H1 (cell line): ENCODE results near the gene RAB40C. TPM values are rescaled to one million over a fixed set of nuclear protein-coding genes. Genes with fewer than 3 reads are reported as not detected.

ENCODE experiments used
- CBX5 ChIP-seq: fragments of 300-800, 300-1000 bp; sonication (generic); IDR thresholded peaks from 2 replicates; pipeline ENCODE4 v1.7.1; 2016; ENCODE audit warnings: antibody characterized with exemption, low read length, low read depth
- CHD7 ChIP-seq: fragments of 300-600 bp; sonication (generic); IDR thresholded peaks from 2 replicates; pipeline ENCODE4 v1.7.1; 2012; ENCODE audit warnings: low read length, moderate library complexity, mild to moderate bottlenecking, inconsistent platforms; ENCODE audit not compliant: insufficient replicate concordance
- HDAC6 ChIP-seq: IDR thresholded peaks from one replicate; pipeline ENCODE4 v1.7.1; 2012; ENCODE audit warnings: low read depth, mild to moderate bottlenecking, inconsistent platforms, low read length, moderate library complexity
- KDM4A ChIP-seq: IDR thresholded peaks from one replicate; pipeline ENCODE4 v1.7.1; 2012; ENCODE audit warnings: low read depth, mild to moderate bottlenecking, moderate library complexity, low read length, inconsistent platforms; ENCODE audit not compliant: severe bottlenecking
- SIN3A ChIP-seq, 2 experiments: IDR thresholded peaks in 1 of 2; conservative IDR thresholded peaks in 1 of 2; 2 replicates each; pipeline ENCODE4 v1.6.1; 2011 to 2012; ENCODE audit warnings: low read length in 2 of 2, improper control_type of control experiment in 1 of 2, low read depth in 1 of 2, mild to moderate bottlenecking in 1 of 2
- SIX5 ChIP-seq: IDR thresholded peaks from 2 replicates; pipeline ENCODE4 v1.6.1; 2011; ENCODE audit warnings: mild to moderate bottlenecking, low read depth, low read length
- SUZ12 ChIP-seq: fragments of 200-600 bp; sonication (generic); IDR thresholded peaks from 2 replicates; pipeline ENCODE4 v1.6.1; 2012; ENCODE audit warnings: mild to moderate bottlenecking, inconsistent platforms, low read length, moderate library complexity, mixed read lengths
- TAF7 ChIP-seq: optimal IDR thresholded peaks from 2 replicates; pipeline ENCODE3; 2011; ENCODE audit warnings: low read depth, mild to moderate bottlenecking, inconsistent platforms, low read length, moderate library complexity, borderline replicate concordance
- USF2 ChIP-seq: IDR thresholded peaks from 2 replicates; pipeline ENCODE4 v1.6.1; 2011; ENCODE audit warnings: low read length, improper control_type of control experiment
- polyA plus RNA-seq, 7 experiments: library from polyadenylated mRNA; depleted of rRNA in 3 of 7; stranded (reverse) in 5 of 7; unstranded in 2 of 7; fragments of >200 nt in 5 of 7; fragments of 200-250 nt in 2 of 7; gene quantifications; 1 replicate in 5 of 7; 2 replicates in 1 of 7; 4 replicates in 1 of 7; pipeline versions ENCODE4 v1.2.1 to v1.2.3, GENCODE V29; 2011 to 2013; ENCODE audit warnings: missing spikeins in 2 of 7, mixed read lengths in 2 of 7
- total RNA-seq: library from RNA; stranded (reverse); fragmentation: NEBNext Ultra II Directional; extraction: Animal tissue kit (Norgen Biotek cat#: 25700); gene quantifications from 2 replicates; pipeline ENCODE4 v1.2.1, GENCODE V29; 2021

RAB40C gene
- total and polyA plus RNA-seq, 2 of the 8 experiments (the other 6 are each of a cell fraction or from before 2014, with no cell fraction given), result 13.9 to 15.6 TPM

DNA sequence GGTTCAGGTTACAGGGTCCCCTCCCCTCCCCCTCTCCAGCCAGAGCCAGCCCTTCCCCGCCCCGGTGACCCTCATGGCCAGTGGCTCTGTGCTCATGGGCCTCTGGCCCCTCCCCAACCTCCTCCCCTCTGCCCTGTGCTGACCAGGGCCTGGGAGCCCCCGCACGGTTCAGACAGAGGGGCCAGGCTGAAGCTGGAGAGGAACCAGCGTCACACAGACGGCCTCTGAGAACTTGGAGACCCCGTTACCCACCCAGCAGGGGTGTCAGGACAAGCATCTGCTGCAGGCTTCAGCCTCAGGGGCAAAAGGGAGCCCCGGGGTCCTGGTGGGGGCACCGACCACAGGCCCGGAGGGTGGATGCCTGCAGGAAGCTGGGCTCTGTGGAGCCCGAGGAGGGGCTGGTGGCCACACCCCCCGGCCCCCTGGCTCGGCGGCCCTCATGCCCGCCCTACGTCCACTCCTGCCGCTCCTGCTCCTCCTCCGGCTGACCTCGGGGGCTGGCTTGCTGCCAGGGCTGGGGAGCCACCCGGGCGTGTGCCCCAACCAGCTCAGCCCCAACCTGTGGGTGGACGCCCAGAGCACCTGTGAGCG is 41.0 kb downstream of the RAB40C start, which contains the start of gene WFIKKN1 (continued):
- TF ChIP-seq CHD7 (no peak), SIX5 (peak; percentile 9; the same call in 1 of the 2 replicates), SIN3A (conservative IDR thresholded peaks at IDR 0.05 in 1 of 2, IDR thresholded peaks at IDR 0.05 in 1 of 2; ENCODE audit: low read depth in 1 of 2, low read length in 2 of 2) (peak in 1 of 2 experiments; percentile 53; a peak in 1 of 4 replicates), SUZ12 (no peak), KDM4A (peak; percentile 57), USF2 (no peak), TAF7 (no peak), CBX5 (no peak), HDAC6 (no peak)
- TF ChIP-seq, all 59 proteins: peak for 5
